DMS53 (cell line): ENCODE results near the gene FGF3.

Experiments used
- DNase-seq: peaks from one replicate; lab custom pipeline; 2025; lab: John Stamatoyannopoulos, UW

Gene FGF3

DNA sequence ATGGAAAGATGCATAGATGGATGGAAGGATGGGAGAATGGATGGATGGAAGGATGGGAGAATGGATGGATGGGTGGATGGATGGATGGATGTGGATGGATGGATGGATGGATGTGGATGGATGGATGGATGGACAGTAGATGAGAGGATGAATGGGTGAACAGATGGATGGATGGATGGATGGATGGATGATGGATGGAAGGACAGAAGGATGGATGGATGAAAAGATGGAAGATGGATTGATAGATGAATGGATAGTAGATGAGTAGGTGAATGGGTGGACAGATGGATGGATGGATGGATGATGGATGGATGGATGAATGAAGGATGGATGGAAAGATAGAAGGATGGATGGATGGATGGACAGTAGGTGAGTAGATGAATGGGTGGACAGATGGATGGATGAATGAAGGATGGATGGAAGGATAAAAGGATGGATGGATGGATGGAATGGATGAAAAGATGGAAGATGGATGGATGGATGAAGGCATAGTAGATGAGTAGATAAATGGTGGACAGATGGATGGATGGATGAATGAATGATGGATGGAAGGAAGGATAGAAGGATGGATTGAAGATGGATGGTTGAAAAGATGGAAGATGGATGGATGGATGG is 15.5 kb downstream of the FGF3 start:
- no peak for DNase-seq

DNA sequence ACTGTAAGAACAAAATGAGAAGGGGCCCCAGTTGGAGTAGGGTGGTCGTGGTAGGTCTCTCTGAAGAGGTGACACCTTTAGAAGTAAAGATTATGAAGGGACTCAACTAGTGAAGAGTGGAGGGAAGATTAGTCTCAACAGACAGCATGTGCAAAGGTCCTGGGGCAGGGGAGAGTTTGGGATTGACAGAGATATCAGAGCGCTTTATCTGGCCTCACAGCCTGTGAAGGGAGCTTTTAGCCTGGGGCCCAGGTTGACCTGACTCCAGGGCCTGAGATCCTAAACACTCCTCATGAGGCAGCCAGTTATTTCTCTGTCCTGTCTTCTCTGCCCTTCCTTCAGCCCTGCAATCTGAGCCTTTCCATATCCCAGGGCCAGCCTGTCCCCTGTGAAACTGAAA is 16.2 kb downstream of the FGF3 start:
- no peak for DNase-seq

DNA sequence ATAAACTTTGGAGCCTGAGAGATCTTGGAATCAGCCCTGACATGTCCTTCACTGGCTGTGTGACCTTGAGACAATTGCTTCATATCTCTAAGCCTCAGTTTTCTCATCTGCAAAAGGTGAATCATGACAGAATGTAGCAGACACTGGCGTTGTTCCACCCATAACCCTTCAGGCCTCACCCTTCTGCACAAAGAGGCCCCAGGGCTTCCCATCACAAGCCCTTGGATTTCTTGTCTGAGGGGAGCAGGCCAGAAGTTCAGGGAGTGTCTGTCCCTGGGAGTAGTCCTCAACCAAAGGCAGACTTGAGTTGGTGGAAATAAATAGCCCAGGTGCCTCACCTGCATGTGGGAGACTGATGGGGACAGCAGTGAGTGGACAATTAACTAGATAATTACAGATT is 16.6 kb downstream of the FGF3 start:
- DNase-seq, result no peak

DNA sequence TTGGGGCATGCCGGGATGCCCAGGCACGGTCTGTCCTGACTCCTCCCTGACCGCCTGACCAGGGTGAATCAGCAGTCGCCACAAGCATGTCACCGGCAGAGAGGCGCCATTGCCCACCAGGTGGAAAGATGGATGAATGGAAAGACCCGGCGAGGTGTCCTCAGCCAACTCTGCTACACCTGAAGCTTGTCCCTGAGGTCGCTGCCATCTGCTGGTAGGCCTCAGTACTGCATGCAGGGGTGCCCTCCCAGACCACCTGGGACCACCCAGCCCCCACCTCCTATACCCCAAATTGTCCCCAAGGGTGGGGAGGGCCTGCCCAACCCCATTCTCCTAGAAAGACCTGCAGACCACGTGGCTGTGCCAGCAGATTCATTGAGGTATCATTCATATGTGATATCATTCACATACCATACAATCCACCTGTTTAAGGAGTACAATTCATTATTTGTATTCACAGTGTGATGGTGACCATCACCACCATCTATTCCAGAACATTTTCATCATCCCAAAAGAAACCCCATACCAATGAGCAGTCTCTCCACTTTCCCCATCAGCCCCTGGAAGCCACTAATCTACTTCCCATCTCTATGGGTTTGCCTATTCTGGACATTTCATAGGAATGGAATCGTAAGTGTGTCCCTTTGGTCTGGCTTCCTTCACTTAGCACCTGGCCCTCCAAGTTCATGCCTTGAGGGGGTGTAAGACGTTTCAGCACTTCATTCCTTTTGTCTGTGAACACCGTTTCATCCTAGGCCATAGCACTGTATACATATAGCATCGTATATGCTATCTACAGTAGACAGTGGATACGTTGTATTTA is 17.5 kb downstream of the FGF3 start:
- peak; percentile 44 for DNase-seq

DNA sequence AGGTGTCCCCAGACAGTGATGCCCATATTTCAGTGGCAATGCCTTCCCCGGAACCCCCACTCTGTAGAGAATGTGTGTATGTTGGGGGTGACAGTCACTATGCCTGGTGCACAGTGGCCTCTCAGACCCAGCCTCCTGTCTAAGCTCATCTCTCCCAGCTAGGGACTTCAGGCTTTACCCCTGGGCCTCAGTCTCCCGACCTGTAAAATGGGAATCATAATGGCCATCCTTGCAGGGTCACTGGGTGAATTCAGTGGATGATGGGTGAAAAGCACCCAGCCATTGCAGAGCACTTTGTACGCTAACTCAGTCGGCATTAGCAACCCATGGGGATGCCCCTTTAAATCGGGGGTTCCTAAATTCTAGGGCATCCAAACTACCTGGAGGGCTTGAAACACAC is 18.9 kb downstream of the FGF3 start:
- no peak for DNase-seq

DNA sequence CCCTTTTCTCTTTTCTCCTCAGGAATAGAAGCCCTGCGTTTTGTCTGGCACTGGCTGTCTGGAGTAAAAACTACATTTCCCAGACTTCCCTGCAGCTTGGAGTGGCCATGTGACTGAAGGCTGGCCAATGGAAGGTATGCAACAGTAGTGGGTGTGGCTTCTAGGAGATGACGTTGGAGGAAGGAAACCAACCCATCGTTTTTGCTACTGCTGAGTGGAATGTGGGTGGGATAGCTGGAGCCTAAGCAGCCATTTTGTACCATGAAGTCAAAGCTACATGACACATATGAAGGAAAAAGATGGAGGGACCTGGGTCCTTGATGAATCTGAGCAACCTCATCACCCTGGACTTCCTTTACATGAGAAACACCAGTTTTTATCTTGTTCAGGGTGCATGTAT is 19.6 kb downstream of the FGF3 start:
- DNase-seq, result peak; percentile 28

DNA sequence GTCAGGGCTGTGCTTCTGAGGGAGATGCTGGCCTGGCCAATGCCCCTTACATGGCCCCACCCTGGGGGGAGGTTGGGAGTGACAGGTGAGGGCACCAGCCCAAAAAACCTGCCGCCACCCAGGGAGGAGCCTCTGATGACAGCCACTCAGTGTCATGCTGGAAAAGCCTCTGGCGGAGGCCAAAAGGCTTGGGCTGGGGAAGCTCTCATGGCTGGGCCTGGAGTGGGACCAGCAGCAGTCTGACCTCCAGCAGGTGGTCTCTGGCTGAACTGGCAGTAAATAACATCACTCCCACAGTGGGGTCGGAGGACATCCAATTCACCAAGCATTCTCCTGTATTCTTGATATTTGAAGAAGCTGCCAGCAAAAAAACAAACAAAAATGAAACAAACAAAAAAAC is 20.1 kb downstream of the FGF3 start:
- no peak for DNase-seq

DNA sequence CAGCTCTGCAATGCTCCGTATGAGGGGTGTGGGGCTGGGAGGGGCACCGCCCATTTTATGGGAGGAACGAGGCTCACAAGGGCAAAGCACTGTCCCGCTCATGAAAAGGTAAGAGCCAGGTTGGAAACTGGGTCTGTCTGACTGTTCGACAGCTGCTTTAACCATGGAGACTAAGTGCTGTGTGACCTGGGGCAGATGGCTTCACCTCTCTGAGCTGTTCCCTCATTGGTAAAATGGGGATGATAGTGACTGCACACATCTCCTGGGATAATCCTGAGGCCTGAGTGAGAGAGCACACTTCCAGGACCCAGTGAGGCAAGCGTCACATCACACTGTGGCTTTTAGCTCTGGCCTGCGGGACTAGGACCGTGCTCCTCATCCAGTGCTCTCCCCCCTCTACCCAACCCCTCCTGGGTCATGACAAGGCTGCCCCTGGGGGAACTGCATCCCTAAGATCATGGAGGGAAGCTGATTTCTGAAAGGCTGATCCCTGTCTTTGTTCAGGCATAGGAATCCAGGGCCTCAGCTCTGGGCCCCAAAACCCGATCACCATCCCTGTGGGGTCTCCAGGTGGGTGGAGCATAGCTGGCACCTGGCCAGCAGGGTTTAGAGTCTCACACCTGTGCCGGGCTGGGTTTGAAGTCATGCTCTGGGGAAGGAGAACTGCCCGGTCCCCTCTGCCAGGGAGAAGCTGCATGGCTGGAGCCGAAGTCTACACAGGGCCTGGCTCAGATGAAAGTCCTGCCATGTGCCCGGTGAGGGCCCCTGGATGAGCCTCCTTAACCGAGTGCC is 21.3 kb downstream of the FGF3 start:
- no peak for DNase-seq

DNA sequence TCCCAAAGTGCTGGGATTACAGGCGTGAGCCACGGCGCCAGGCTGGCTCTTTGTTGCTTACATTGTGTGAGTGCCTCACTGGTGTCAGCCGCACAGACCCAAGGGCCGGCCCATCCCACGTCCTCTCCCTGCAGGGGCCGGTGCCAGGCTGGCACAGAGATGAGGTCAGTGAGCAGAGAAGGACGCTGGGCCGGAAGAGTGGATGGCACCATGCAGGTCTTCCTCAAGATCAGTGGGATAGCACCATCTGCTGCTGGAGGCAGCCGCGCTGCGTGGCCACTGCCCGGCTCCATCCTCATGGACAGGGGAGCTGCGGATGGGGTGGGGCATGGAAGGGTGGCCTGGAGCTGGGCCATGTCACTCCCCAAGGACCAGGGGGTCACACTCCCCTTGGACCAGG is 22.1 kb downstream of the FGF3 start:
- no peak for DNase-seq

DNA sequence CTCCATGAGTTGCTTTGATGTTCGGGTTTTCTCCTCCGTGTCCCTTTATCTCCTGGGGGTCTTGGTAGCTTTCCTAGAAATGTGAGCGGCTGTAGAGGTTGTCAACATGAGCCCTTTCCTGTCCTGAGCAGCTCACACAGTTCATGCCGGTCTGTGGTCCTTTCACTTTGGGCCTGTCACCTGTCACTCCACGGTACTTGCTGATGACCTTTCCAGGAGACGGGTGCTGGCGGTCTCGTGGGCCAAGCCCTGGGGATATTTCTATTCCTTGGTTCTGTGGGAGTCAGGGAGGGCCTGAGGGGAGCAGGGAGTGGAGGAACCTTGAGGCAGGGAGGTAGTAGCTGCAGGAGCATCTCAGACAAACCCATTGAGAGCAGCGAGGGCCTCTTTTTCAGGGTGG is 23.2 kb downstream of the FGF3 start:
- DNase-seq, result no peak

DNA sequence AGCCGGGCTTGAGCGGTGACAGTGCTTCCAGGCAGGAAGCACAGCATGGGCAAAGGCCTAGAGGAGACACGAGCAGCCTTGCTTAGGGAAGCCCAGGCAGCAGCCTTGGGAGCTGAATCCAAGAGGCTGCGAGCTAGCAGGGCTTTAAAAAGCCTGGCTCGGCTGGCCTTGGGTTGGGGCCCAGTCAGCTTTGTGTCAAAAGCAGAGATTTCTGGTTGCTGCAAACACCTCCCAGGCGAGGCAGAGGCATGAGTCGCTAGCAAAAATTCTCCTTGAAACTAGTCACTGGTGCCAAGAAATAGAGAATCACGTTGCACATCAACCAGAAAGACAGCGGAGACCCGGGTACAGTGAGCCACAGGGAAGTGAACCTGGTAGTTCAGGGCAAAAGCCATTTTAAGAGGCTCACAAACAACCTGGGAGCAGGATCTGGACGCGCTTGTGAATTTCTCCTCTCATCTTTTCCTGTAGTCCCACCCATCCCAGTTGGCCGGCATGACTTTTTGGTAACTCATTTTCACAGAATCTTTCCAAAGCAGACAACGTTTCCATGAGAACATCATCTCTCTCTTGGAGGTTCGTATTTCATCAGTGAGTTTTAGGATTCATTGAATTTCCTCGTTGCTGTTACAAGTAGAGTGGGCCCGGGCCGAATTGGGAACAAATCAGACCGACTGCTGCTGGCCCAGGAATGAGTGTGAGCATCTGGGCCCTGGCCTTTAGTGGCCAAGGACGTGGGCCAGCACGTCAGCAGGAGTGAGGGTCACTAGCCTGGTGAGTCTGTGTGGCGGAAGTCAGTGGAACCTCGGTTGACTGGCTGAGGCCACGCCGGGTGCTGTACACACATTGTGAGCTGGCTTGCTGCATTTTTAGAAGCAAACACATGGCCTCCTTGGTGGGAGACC is 27.7 kb downstream of the FGF3 start:
- DNase-seq, result no peak

DNA sequence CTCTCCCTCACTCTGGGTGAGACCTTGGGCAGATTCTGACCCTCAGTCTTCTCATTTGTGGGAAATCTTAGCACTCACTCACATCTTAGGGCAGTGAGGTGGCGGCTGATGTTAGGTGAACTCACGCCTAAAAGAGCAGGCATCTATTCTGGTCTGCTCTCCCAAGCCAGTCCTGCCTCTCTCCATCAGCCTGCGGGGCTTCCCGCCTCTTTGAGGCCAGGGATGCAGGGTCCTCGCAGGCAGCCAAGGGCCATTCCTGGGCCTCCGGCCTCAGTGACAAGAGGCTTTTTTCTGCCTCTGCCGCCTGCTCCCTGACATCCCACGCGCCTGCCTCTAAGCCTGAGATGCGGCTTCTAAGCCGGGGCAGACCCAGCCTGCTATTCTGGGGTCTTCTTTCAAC is 30.3 kb downstream of the FGF3 start:
- DNase-seq, result no peak

DNA sequence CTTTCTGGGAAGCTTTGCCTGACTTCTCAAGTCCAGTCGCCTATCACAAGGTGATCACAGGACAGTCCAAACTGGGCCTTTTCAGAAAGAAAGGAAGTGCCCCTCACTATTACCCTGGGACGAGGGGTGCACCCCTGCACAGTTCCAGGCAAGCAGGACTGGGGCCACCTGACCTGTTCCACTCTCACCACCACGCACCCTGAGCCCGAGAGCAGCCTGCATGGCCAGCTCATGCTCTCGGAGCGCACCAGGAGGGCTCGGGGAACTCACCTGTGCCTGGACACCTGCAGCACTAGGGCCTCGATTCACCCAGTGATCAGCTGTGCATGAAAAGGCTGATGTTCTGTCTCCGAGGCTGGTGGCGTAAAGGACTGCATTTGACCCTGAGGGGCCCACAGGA is 31.3 kb downstream of the FGF3 start:
- DNase-seq, result no peak

DNA sequence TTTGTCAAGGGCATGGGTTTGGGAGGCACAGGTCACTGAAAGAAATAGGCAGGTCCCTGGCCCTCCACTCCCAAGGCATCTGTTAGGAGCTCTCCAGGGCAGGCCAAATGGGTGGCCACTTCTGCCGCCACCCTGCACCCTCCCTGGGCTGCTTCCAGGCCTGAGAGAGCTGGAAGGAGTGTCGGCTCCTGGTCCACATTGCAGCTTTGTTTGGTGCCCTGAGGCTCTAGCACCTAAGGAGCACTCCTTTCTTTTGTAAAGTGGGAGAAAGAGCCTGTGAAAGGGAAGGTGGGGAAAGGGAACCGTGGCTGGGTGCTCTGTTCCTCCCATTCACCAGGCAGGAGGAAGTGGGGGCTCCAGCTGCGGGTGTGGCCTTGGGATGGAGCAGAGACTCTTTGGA is 31.8 kb downstream of the FGF3 start:
- no peak for DNase-seq

DNA sequence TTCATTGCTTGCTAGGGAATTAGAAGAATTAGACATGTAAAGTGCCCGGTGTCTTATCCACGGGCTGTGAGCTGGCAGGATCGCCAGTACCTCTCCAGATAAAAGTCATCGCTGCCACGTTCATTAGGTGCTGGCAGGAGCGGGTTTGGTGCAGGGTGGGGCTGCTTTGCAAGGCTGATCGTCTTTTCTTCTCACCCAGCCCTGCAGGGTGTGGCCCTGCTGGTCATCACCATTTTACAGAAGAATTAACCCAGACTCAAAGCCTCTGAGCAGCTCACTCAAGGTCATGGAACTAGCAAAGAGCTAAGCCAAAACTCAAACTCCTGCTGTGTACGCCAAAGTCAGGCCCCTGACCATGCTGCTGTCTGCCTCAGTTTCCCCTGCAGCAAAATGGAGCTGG is 38.0 kb downstream of the FGF3 start:
- no peak for DNase-seq

DNA sequence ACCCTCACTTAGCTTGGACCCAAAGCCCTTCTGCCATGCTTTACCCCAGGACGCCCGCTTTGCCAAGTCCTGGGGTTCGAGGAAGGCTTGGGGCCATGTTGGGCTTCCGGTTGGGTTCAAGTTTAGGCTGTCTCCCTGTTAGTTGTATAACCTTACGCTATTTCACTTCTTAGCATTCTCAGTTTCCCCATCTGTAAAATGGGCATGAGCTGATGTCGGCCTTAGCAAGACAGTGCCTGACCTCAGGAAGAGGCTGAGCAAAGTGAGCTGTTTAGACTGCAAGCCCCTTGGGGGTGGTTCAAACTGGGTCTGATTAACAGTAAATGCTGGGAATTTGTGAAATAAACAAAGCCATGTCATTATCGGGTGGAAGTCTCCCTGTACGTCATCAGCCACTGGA is 40.8 kb downstream of the FGF3 start:
- no peak for DNase-seq

DNA sequence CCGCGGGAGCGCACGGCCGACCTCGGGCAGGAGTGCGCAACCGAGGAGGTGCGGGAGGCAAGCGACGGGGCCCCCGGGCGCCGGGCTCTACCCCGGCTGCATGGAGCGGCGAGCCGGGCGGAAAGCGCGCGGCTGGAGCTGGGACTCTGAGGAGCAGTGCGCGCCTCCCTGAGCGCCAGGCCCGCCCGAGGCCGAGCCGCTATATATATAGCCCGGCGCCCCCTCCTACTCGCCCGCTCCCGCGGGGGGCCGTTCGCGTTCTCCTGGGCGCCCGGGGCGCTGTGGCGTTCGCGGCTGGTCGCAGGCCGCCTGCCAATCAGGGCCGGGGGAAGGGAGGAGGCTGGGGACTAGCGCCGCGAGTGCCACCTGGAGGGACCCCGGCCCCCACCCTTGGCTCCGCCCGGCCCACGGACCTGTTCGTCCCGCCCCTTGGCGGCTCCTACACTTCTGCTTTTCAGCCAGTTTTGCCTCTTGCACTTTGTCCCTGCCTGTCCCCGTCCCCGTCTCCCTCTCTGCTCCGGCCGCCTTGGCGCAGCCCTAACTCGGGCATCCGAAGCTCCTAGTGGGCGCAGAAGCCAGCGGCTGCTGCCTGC is 44.0 kb downstream of the FGF3 start, which contains the start of gene FGF4:
TSS of gene FGF4 (minus strand) at position 179 of the 593 bp plus-strand sequence. CDS start 257 bp downstream, outside the sequence.
- no peak for DNase-seq

DNA sequence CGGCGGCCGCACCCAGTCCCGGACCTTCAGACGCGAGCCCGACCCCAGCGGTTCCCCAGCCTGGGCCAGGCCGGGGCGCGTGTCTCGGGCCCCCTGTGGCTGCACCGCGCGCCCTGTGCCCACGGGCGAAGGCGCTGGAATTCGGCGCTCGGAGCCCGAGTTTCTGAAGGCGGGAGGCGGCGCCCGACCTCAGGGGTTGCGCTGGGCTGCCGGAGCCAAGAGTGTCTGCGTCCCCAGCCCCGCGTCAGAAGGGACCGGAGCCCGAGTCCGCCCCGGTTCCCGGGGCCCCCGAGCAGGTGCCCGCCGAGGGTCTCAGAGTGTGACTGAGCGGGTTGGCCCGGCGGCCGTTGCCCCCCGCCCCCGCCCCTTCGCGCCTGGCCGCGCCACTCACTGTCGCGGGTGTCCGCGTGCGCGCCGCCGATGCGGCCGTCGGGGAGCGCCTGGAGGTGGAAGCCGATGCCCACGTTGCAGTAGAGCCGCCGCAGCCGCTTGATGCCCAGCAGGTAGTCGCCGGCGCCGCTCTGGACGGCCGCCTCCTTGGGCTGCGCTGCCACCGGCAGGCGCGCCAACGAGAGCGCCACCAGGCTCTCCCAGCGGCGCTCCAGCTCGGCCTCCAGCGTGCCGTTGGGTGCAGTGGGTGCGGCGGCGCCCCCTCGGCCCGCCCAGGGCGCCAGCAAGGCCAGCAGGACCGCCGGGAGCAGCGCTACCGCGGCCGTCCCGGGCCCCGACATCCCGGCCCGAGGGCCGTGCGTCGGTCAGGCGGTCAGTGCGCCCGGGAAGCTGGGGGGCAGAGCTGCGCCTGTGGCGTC is 44.7 kb downstream of the FGF3 start:
- no peak for DNase-seq

DNA sequence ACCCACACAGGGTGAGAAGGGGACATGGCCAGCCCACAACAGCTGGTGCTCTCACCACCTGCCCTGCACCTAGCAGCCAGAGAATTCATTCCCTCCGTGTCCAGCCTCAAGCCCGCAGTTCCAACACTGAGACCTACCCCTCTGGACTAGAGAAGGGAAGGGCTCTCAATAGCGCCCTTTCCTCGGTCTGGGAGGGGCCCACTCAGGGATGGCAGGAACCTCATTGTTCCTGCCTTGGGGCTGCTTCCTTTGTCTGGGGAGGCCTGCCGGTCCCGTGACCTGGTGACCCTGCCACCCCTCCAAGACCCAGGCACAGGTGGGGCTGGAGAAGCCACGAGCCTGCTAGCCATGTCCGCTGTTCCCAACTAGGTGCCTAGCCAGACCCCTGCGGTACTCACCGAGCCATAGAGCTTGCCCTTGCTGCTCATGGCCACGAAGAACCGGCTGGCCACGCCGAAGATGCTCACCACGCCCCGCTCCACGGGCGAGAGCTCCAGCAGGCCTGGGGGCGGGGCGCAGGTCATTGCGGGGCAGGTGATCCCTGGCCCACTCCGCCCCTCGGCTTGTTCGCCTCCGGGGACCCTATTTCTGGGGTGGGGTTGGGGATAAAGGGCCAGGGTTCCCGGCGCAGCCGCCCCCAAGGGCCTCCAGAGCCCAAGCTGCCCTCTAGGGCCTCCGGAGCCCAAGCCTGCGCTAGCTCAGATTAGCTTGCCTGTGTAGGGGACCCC is 45.4 kb downstream of the FGF3 start:
- DNase-seq, result no peak

DNA sequence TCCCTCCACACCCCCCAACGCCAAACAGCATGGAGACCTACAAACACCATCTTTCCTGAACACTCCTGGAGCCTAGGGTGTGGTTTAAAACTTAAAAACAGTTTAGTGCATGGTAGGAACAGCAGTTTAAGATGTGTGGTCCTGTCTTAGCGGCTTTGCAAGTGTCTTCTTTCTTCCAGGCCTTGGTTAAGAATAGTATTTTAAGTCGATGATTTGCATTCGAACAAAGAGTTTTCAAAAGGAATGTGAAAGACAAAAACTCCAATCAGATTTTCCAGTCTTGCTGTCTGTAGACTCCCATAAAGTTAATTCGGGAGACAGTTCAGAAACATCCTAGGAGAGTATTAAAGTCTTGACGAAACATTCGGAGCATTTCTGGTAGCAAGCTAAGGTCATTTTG is 47.8 kb downstream of the FGF3 start:
- DNase-seq, result no peak
